HepG2 (cell line): ENCODE data around the gene FEM1B. TPM values are rescaled to one million over a fixed set of nuclear protein-coding genes. Genes with fewer than 3 reads are reported as not detected.

Experiments
- BRCA1 ChIP-seq: sonication (generic); formaldehyde crosslinking; IDR thresholded peaks from 2 replicates; pipeline ENCODE4 v1.4.0; 2020; ENCODE audit warnings: missing genetic modification reagents
- CAMTA2 ChIP-seq: sonication (generic); formaldehyde crosslinking; IDR thresholded peaks from 2 replicates; pipeline ENCODE4 v1.4.0; 2020; ENCODE audit warnings: mild to moderate bottlenecking, missing genetic modification reagents, borderline replicate concordance
- ERF ChIP-seq: IDR thresholded peaks from 2 replicates; pipeline ENCODE4 v1.6.1; 2018; ENCODE audit warnings: missing biosample characterization, missing genetic modification reagents
- FOXO1 ChIP-seq: sonication (generic); formaldehyde crosslinking; IDR thresholded peaks from 2 replicates; pipeline ENCODE4 v1.4.0; 2020; ENCODE audit warnings: missing genetic modification reagents
- FOXP4 ChIP-seq: sonication (generic); formaldehyde crosslinking; IDR thresholded peaks from 2 replicates; pipeline ENCODE4 v1.4.0; 2020; ENCODE audit warnings: missing genetic modification reagents
- MAX ChIP-seq: IDR thresholded peaks from 2 replicates; pipeline ENCODE4 v1.6.1; 2012; ENCODE audit warnings: inconsistent platforms
- MAZ ChIP-seq, 2 experiments: sonication (generic) in 1 of 2; formaldehyde crosslinking in 1 of 2; IDR thresholded peaks; 2 replicates each; pipeline versions ENCODE4 v1.5.0 to v1.6.1; 2012 to 2020; ENCODE audit warnings: low read depth in 2 of 2, mild to moderate bottlenecking in 2 of 2, borderline replicate concordance in 1 of 2, improper control_type of control experiment in 1 of 2, low read length in 1 of 2, missing genetic modification reagents in 1 of 2, moderate library complexity in 1 of 2
- PBX3 ChIP-seq: sonication (generic); formaldehyde crosslinking; IDR thresholded peaks from 2 replicates; pipeline ENCODE4 v1.8.1; 2023; ENCODE audit warnings: missing genetic modification reagents, inconsistent platforms, borderline replicate concordance
- PHF8 ChIP-seq: sonication (generic); formaldehyde crosslinking; IDR thresholded peaks from 2 replicates; pipeline ENCODE4 v1.5.0; 2020; ENCODE audit warnings: missing genetic modification reagents
- SP2 ChIP-seq: sonication (generic); formaldehyde crosslinking; IDR thresholded peaks from 2 replicates; pipeline ENCODE4 v1.5.1; 2020; ENCODE audit warnings: mild to moderate bottlenecking, missing genetic modification reagents
- STAG1 ChIP-seq: sonication (generic); formaldehyde crosslinking; IDR thresholded peaks from 2 replicates; pipeline ENCODE4 v1.4.0; 2020; ENCODE audit warnings: missing genetic modification reagents
- TRIM24 ChIP-seq: sonication (generic); formaldehyde crosslinking; IDR thresholded peaks from 2 replicates; pipeline ENCODE4 v1.8.0; 2022; ENCODE audit warnings: mild to moderate bottlenecking, missing genetic modification reagents
- ZGPAT ChIP-seq: IDR thresholded peaks from 2 replicates; pipeline ENCODE4 v1.6.1; 2016; ENCODE audit warnings: mild to moderate bottlenecking
- ZNF225 ChIP-seq: sonication (generic); formaldehyde crosslinking; IDR thresholded peaks from 2 replicates; pipeline ENCODE4 v1.4.0; 2020; ENCODE audit warnings: mild to moderate bottlenecking, missing genetic modification reagents
- ZNF296 ChIP-seq: sonication (generic); formaldehyde crosslinking; conservative IDR thresholded peaks from 2 replicates; pipeline ENCODE4 v1.5.0; 2020; ENCODE audit warnings: mild to moderate bottlenecking, missing genetic modification reagents
- ZNF503 ChIP-seq: sonication (generic); formaldehyde crosslinking; IDR thresholded peaks from 2 replicates; pipeline ENCODE4 v1.4.0; 2020; ENCODE audit warnings: missing genetic modification reagents
- ZNF547 ChIP-seq: sonication (generic); formaldehyde crosslinking; IDR thresholded peaks from 2 replicates; pipeline ENCODE4 v1.5.1; 2020; ENCODE audit warnings: mild to moderate bottlenecking, missing genetic modification reagents
- ZNF616 ChIP-seq: sonication (generic); formaldehyde crosslinking; IDR thresholded peaks from 2 replicates; pipeline ENCODE4 v1.5.0; 2020; ENCODE audit warnings: low read depth, mild to moderate bottlenecking, missing genetic modification reagents
- ZNF674 ChIP-seq: sonication (generic); formaldehyde crosslinking; IDR thresholded peaks from 2 replicates; pipeline ENCODE4 v1.5.0; 2020; ENCODE audit warnings: low read depth, mild to moderate bottlenecking, missing genetic modification reagents
- ZNF724P ChIP-seq: sonication (generic); formaldehyde crosslinking; IDR thresholded peaks from 2 replicates; pipeline ENCODE4 v1.8.0; 2022; ENCODE audit warnings: missing genetic modification reagents, borderline replicate concordance
- ZSCAN20 ChIP-seq: sonication (generic); formaldehyde crosslinking; IDR thresholded peaks from 2 replicates; pipeline ENCODE4 v1.4.0; 2020; ENCODE audit warnings: missing genetic modification reagents, mild to moderate bottlenecking, borderline replicate concordance
- ZSCAN25 ChIP-seq: sonication (generic); formaldehyde crosslinking; IDR thresholded peaks from 2 replicates; pipeline ENCODE4 v1.8.0; 2022; ENCODE audit warnings: mild to moderate bottlenecking, missing genetic modification reagents
- polyA plus RNA-seq, 8 experiments: library from polyadenylated mRNA; depleted of rRNA in 3 of 8; stranded (reverse) in 7 of 8; unstranded in 1 of 8; fragments of >200 nt; fragmentation: Illumina TruSeq in 4 of 8; extraction: Trizol in 4 of 8; gene quantifications; 2 replicates each; pipeline versions ENCODE4 v1.2.1 to v1.2.3, GENCODE V29; 2011 to 2016; ENCODE audit warnings: low read depth in 4 of 8, missing spikeins in 1 of 8, mixed read lengths in 1 of 8; ENCODE audit not compliant: insufficient read depth in 1 of 8
- total RNA-seq, 5 experiments: library from RNA; depleted of rRNA; stranded (reverse); fragments of >200 nt; fragmentation: Illumina TruSeq; extraction: Trizol; gene quantifications; 2 replicates each; pipeline ENCODE4 v1.2.3, GENCODE V29; 2016; ENCODE audit warnings: low read depth in 1 of 5

FEM1B gene
- total and polyA plus RNA-seq, 2 of the 13 experiments (the other 11 are each of a cell fraction or from before 2014, with no cell fraction given) = 38.1 to 40.0 TPM

- peak; percentile 8; the same call in 1 of the 2 replicates for TF ChIP-seq SP2 (CRISPR knock-in tag)
- peak; percentile 99 for TF ChIP-seq MAX
- peak; percentile 49; the same call in 1 of the 2 replicates for TF ChIP-seq CAMTA2 (CRISPR knock-in tag)
- no peak; the same call in 1 of the 2 replicates for TF ChIP-seq ZSCAN20 (CRISPR knock-in tag)
- peak; percentile 94; the same call in 1 of the 2 replicates for TF ChIP-seq ZNF674 (CRISPR knock-in tag)
- TF ChIP-seq ZGPAT (CRISPR knock-in tag) = no peak; the same call in 1 of the 2 replicates
- no peak for TF ChIP-seq BRCA1 (CRISPR knock-in tag)
- peak; percentile 78; the same call in 1 of the 2 replicates for TF ChIP-seq PBX3 (CRISPR knock-in tag)
- no peak for TF ChIP-seq STAG1 (CRISPR knock-in tag)
- peak; percentile 49; the same call in 1 of the 2 replicates for TF ChIP-seq MAZ (IDR thresholded peaks at IDR 0.05; ENCODE audit: borderline replicate concordance, low read depth, low read length)
- peak; percentile 98 for TF ChIP-seq MAZ (CRISPR knock-in tag; IDR thresholded peaks at IDR 0.05; ENCODE audit: low read depth)
- TF ChIP-seq ZSCAN25 = peak; percentile 52; the same call in 1 of the 2 replicates
- TF ChIP-seq ZNF296 = no peak
- TF ChIP-seq ZNF225 (CRISPR knock-in tag) = peak; percentile 44; the same call in 1 of the 2 replicates
- TF ChIP-seq ZNF724P (CRISPR knock-in tag) = no peak; the same call in 1 of the 2 replicates
- peak; percentile 78 for TF ChIP-seq ZNF547 (CRISPR knock-in tag)
- peak; percentile 24; the same call in 1 of the 2 replicates for TF ChIP-seq ZNF503 (CRISPR knock-in tag)
- peak; percentile 93 for TF ChIP-seq PHF8
- TF ChIP-seq FOXP4 (CRISPR knock-in tag) = no peak
- peak; percentile 29; the same call in 1 of the 2 replicates for TF ChIP-seq ERF (CRISPR knock-in tag)
- TF ChIP-seq ZNF616 (CRISPR knock-in tag) = peak; percentile 93; the same call in 1 of the 2 replicates
- TF ChIP-seq TRIM24 (CRISPR knock-in tag) = no peak
- TF ChIP-seq FOXO1 (CRISPR knock-in tag) = peak; percentile 39; the same call in 1 of the 2 replicates
These were observed 48.0 kb upstream of the FEM1B start, which contains the start of gene CLN6 (continued) for GRCh38 chr15:68229386-68230156.
